ENCODE measurements around the gene TMSB10. TPM values are rescaled to one million over a fixed set of nuclear protein-coding genes. Genes with fewer than 3 reads are reported as not detected.

TMSB10 gene
- total RNA-seq = 3,571 and 3,595 TPM in 2 replicates

GRCh38 chr2:84905181-84906107, at the start of gene TMSB10:
TMSB10 (plus strand) TSS chr2:84905656.

DNA sequence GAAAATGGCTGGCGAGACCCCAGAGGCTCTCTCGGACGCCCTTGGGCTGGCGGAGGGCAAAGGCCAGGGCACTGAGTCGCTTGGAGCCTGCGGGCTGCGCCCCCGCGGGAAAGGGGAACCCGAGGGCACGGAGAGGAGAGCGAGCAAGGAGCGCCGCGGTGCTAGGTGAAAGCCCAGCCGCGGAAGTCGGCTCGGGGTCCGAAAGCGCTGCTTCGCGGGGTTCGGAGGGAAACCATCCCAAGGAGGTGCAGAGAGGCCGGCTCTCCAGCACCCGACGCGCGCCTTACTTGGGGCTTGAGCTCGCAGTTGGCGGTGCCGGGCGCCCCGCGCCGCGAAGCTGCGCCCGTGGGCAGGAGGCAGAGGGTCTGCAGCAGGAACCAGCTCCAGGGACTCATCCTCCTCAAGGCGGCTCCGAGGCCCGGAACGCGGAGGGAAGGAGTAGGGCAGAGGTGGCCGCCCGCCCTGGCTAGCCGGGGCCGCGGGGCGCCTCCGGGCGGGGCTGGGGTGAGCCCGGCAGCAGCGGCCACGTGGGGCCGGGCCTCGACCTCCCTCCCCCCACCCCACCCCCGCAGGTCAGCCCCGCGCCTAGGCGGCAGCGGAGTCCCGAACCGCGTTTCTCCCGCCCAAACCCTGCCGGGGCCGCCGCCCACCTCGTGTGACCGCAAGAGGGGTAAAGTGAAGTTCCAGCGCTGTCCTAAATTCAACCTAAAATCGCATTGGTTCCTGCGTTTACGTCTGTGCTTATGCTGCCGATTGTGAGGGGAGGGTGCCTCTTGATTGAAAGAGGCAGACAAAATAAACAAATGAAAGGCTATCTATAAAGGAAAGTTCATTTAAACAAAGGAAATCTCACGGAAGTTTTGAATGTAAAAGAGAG, 24.6 kb upstream of the TMSB10 start, which contains the start of gene TRABD2A:
TSS of gene TRABD2A (minus strand) at position 440 of the 877 bp plus-strand sequence. CDS start at position 395, 45 bp downstream.

Other genes starting within 250 kb of the TMSB10 start
- 0.54 and 2.4 TPM in 2 replicates for gene TRABD2A, start 24.6 kb upstream of the TMSB10 start, total RNA-seq
- 31.0 and 80.8 TPM in 2 replicates for gene KCMF1, start 65.5 kb downstream of the TMSB10 start, total RNA-seq
- gene TCF7L1, start 227.7 kb downstream of the TMSB10 start, total RNA-seq = 0.33 and 5.5 TPM in 2 replicates